ENCODE results near the gene CTNNAL1.
"Not testable (repeated sequence)": the region's sequence is repeated elsewhere in the genome, so short reads cannot be mapped to it uniquely, and the experiment has no call there.

The CTNNAL1 gene

DNA sequence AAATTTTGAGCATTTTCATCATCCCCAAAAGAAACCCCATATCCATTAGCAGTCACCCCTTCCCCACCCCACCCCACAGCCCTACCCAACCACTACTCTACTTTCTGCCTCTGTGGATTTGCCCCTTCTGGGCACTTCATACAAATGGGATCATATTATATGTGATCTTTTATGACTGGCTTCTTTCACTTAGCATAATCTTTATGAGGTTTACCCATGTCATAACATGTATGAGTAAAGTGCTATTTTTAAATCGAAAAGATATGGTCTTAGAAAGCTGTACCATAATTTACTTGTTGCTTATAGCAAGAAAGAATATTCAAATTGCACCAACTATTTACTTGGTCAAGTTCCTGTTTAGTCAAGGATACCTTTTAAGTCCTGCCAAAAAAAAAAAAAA is 92.1 kb downstream of the CTNNAL1 start:
- no peak for DNase-seq

DNA sequence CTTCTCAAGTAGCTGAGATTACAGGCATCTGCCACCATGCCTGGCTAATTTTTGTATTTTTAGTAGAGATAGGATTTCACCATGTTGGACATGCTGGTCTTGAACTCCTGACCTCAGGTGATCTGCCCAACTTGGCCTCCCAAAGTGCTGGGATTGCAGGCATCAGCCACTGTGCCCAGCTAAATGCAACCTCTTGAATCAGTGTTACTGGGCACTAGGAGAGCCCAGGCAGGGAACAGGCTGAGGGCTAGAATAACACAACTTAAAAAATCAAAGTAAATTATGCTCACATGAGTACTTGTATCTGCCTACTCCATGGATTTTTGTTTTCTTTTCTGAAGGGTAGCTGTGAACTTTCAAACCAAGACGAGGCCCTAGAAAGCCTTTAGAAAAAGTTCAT is 92.9 kb downstream of the CTNNAL1 start:
- not testable (repeated sequence) for DNase-seq

DNA sequence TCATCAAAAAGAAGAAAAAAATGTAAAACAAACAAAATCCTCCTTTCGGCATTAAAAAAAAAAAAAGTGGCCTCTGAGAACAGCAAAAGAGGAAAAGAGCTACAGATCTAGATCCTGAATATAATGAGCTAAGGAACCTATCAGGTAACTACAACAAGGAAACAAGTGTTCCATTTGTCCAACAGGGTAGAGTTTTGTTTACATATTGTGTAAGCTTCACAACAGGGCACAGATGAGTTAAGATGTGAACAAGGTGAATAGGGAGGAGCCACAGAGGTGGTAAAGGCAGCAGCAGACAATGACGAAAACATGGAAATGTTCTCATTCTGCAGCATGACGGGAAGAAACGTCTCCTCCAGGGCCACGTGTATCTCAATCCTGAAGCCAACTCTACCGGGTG is 93.8 kb downstream of the CTNNAL1 start:
- DNase-seq: no peak

DNA sequence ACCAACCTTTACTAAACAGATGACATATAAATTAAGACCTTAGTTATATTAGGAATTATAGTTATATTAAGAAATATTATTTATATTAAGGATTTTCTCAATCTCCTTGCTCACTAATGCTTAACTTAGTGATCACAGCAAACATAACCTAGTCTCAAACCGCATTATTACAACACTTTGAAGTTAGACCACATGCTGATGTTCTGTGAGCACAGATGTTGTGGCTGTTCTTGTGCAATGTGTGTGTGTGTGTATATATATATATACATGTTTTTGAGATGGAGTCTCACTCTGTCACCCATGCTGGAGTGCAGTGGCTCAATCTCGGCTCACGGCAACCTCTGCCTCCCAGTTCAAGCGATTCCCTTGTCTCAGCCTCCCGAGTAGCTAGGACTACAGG is 99.9 kb downstream of the CTNNAL1 start:
- DNase-seq: no peak

DNA sequence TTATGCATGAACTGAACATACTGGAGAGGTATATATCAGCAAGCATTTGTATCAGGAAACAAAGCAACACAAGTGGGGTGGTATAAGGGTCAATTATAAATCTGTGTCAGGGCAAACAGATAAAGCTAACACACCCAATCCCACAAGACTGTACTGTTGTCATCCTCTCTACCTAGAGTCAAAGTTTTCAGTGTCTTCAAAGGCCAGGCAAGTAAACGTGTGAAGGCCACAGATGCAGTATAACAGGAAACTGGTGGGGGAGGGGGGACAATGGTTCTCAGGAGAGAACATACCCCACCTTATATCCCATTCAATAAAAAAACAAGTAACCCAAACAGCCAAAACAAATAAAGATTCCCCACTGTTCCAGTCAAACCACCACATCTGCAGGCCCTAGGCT is 101.5 kb downstream of the CTNNAL1 start:
- peak; percentile 42 for DNase-seq

DNA sequence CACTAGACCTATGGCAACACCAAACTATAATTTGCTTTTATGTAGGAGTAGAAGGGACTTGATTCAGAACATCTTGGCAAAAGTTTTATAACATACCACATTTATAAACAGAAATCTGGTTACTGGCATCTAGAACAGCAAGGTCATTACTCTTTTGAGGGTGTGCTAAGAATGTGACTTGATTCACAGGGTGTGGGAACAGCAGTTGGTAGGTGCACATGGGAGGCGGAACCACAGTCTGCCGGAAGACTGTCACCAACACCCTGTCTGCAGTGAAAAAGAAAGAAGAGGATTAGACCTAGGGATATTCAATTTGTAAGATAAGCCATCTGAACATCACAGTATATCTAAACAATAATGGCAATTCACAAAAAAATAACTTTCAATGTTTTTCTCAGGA is 102.4 kb downstream of the CTNNAL1 start:
- no peak for DNase-seq

DNA sequence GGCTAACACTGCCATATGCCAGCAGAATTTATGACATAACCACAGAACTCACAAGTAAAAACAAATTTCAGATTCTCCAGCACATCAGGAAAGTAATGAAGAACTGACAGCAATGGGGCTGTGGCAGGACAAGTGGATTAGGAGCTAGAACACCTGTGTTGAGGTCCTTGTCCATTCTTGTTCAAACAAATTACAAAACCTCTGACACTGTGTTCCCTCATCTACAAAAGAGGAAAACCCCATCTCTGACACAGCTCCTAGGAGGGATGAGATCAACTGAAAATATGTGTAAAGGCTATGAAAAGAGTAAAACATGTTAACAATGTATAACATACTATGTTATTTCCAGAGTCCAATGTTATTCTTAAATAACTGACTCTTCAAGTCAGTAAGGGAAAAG is 102.9 kb downstream of the CTNNAL1 start:
- DNase-seq: no peak

DNA sequence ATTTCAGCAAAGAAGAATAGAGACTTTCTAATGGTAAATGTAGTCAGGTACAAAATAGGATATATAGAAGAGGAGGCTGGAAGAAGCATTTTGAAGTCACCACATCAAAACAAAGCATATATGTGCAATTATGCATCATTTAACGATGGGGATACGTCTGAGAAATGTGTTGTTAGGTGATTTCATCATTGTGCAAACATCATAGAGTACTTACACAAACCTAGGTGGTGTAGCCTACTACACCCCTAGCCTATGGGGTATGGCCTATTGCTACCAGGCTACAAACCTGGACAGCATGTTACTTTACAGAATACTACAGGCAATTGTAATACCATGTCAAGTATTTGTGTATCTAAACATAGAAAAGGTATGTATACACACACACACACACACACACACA is 107.8 kb downstream of the CTNNAL1 start:
- DNase-seq: no peak

DNA sequence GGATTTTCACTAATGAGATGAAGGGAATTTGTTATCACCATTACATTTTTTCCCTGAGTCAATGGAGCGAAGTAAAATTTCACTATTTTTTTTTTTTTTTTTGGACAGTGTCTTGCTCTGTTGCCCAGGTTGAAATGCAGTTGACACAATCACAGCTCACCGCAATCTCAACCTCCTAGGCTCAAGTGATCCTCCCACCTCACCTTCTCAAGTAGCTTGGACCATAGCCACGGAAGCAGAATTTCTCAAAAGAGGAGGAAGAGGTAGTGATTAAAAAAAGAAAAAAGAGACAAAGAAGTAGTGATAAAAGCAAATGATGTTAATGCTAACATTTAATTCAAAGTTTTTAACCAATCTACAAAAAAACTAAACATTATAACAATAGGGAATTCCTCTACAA is 109.1 kb downstream of the CTNNAL1 start:
- DNase-seq: no peak

DNA sequence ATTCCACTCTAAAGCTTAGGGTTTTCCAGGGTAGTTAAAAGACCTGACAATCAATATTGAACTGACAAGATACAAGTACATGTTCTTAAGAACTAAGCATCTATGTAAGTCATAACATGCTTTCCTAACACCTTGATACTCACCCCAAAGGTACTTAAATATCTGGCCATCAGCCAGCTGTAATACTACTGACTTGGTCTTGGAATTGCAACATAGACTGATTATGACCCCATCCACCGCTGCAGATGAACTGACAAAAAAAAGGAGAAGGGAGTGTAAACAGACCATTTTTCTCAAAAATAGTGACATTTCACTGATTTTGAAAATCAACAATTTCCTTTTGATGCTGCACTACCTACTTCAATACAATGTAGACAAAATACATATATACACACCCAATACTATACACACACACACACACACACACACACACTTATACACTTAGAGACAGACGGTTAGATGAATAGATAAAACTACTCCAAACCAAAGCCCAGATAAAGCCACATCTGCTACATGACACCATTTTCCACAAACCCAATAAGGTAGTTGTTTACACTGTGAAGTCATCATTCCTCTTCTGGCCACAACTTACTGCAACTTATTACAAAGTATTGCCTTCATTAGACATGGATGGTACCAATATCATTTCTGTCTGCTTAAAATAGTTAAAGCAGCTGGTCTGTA is 109.7 kb downstream of the CTNNAL1 start:
- no peak for DNase-seq

DNA sequence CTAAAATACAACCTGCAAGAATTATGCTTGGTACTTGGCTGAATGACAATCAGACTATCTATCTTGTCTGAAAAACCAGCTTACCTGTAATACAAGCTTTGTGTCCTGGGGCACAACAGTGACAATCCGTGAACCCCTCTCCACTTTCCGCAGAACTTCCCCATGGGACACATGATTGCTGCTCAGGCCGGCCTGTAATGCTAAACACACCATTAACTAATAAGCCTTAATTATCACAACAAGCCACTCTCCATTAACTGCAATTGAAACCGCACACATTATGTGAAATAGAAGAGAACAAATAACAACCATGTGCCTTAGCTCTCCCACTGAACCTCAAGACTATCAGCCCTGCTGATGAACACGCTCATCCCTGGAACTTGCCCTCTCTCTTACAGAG is 113.1 kb downstream of the CTNNAL1 start:
- DNase-seq: no peak

DNA sequence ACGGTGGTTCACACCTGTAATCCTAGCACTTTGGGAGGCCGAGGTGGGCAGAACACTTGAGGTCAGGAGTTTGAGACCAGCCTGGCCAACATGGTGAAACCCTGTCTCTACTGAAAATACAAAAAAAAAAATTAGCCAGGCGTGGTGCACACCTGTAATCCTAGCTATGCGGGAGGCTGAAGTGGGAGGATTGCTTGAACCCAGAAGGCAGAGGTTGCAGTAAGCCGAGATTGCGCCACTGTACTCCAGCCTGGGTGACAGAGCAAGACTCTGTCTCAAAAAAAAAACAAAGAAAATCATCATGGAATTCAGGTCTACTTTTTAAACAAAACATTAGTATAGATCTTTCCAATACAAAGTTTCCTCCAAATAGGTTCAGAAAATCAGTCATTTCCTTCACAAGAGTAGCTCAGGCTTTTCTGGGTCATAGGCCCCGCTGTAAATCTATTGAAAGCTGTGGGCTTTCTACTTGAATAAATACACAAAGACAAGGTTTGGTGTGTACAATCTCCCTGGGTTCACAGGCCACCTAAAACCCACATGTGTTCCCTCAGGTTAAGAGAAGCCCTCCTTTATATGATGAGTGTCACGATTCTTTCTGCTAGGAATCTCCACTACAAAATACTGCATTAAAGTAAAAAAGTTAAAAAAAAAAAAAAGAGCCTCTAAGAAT is 114.1 kb downstream of the CTNNAL1 start:
- not testable (repeated sequence) for DNase-seq

DNA sequence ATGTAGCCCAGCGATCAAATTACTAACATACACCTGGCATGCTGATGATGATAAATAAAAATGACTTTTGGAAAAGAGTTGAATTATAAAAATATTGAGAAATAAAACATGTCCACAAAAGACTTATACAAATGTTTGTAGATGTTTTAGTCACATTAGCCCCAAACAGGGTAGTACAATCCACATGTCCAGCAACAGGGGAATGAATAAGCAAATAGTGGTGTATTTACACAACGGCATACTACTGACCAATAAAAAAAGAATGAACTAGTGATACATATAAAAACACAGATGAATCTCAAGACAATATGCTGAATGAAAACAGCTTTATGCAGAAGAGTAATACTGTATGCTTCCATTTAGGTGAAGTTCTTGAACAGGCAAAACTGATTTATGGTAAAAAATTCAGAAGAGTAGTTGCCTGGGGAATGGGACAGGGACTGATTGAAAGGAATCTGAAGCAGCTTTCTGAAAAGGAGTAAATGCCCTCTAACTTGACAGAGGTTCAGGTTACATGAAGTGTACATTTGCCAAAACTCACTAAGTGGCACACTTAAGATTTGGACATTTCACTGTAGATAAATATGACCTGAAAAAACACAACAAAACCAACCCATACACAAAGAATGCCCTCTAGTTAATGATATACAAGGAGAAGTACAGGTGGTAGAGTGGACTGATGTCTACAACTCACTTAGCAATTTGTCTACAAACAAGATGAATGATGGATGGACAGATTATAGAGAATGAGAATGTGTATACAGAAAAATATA is 115.8 kb downstream of the CTNNAL1 start:
- no peak for DNase-seq

DNA sequence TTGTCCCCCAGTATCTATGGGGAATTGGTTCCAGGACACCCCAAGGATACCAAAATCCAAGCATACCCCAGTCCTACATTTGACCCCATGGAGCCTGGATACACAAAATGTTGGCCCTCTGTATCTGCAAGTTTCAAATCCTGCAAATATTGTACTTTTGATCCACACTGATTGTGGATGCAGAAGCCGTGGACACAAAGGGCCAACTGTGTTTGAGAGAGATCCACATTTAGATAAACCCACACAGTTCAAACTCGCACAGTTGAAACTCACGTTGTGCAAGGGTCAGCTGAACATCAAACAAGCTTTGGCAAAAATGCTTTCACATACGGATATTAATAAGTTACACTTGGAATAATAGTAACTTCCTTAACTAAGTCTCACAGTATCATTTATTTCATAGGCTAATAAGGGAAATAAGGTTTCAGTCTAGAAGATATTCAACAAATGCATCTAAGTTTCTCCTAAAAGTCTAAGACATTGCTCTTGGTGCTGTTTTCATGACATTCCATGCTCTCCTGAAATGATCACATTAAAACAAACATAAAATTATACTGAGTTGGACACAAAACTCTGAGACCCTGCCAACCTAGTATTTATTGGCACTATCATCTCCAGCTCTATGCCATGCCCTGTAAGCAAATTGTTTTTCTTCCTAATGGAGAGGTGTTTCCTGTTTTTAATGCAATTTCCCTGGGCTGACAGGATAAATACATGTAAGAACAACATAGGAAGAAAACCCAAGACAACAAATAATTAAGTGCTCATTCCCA is 118.9 kb downstream of the CTNNAL1 start:
- DNase-seq: no peak

Data from CD4-positive, alpha-beta T cell treated with Interleukin-17A for 4 hours (primary cell).